Esophagus muscularis mucosa (tissue), 4 donors: ENCODE measurements around the gene ZFYVE27. TPM values are rescaled to one million over a fixed set of nuclear protein-coding genes. Genes with fewer than 3 reads are reported as not detected.

Experiments
- DNase-seq: peaks from one replicate; pipeline ENCODE4 v3.0.0-alpha.2; 2017; ENCODE audit errors: extremely low spot score
- H3K27ac ChIP-seq, 4 donors: fragments of 200-600 bp; sonication (generic); replicated peaks in 1 of 4; 1 replicate in 3 of 4; 2 replicates in 1 of 4; pipeline ENCODE4 v1.5.1; 2016 to 2019; ENCODE audit warnings: mild to moderate bottlenecking in 1 of 4
- H3K27me3 ChIP-seq, 4 donors: fragments of 200-600 bp; sonication (generic); one replicate each; pipeline versions ENCODE4 v1.5.1 to v1.6.0; 2016 to 2019
- H3K36me3 ChIP-seq, 4 donors: fragments of 200-600 bp; sonication (generic); one replicate each; pipeline ENCODE4 v1.5.1; 2016 to 2019
- H3K4me1 ChIP-seq, 4 donors: fragments of 200-600 bp; sonication (generic); one replicate each; pipeline ENCODE4 v1.5.1; 2016 to 2019
- H3K4me3 ChIP-seq, 4 donors: fragments of 200-600 bp; sonication (generic); 1 replicate in 2 of 4; 2 replicates in 2 of 4; pipeline ENCODE4 v1.5.1; 2016 to 2019; ENCODE audit warnings: mild to moderate bottlenecking in 4 of 4, moderate library complexity in 1 of 4
- H3K9me3 ChIP-seq, 4 donors: fragments of 200-600 bp; sonication (generic); 1 replicate in 3 of 4; 2 replicates in 1 of 4; pipeline ENCODE4 v1.5.1; 2016 to 2019
- EP300 ChIP-seq: sonication (generic); formaldehyde crosslinking; IDR thresholded peaks from one replicate; pipeline ENCODE4 v1.6.1; 2017; ENCODE audit warnings: antibody characterized with exemption
- POLR2A ChIP-seq: fragments of 450-650 bp; IDR thresholded peaks from one replicate; pipeline ENCODE4 v1.6.1; 2017; ENCODE audit warnings: antibody characterized with exemption, moderate library complexity, mild to moderate bottlenecking, low read depth
- POLR2AphosphoS5 ChIP-seq, 2 donors: sonication (generic); formaldehyde crosslinking; IDR thresholded peaks; one replicate each; pipeline ENCODE4 v1.6.1; 2017; ENCODE audit warnings: antibody characterized with exemption in 2 of 2
- WGBS: methylation state at CpG from one replicate; pipeline ENCODE4 v1.1.5; 2018; 5-methylcytosine and 5-hydroxymethylcytosine counted together
- intact Hi-C: fragments of 100-400 bp; cut with DNase I; formaldehyde crosslinking; loops from one replicate; pipeline ENCODE4 v1.15.1; 2023
- total RNA-seq, 4 donors: library from RNA; depleted of rRNA; stranded (reverse); fragments of >200 nt; gene quantifications; one replicate each; pipeline versions ENCODE4 v1.1.0 to v1.2.1, GENCODE V29; 2016
- TF ChIP-seq, protein P1 (sequence below), 3 experiments: fragments of 200-600 bp in 2 of 3; fragments of 450-650 bp in 1 of 3; sonication (generic) in 2 of 3; IDR thresholded peaks; one replicate each; pipeline ENCODE4 v1.5.1; 2017 to 2019; ENCODE audit warnings: antibody characterized with exemption in 3 of 3, mild to moderate bottlenecking in 2 of 3, moderate library complexity in 1 of 3

ZFYVE27 gene
- total RNA-seq, 4 donors from 2014 or later = 7.1 to 17.2 (median 16.0) TPM

DNA sequence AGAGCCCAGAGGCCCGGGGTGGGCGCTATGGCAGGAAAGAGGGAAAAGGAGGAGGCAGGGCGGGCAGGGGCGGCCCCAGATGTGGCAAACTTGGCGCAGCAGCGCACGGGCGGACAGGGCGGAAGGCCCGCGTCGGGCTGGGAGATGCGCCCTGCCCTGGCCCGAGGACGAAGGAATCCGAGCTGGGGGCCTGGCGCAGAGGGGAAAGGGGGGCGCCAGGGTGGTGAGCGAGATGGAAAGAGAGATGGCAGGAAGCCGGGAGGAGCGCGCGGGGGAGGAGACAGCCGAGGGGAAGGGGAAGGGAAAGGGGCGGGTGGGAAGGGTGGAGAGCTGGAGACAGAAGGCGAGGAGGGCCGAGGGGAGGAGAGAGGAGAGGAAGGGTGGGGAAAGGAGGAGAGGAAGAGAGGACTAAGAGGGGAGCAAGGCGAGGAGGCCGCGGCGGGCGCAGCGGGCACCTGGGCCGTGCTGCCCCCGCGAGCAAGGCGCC, 23.5 kb upstream of the ZFYVE27 start, which contains the start of gene MARVELD1:
TSS of gene MARVELD1 (plus strand) at position 392 of the 487 bp plus-strand sequence. CDS start 147 bp downstream, outside the sequence.
- intact Hi-C loops = no loop called here
- WGBS = 2% methylated on average over 37 of the region's 37 CpGs

DNA sequence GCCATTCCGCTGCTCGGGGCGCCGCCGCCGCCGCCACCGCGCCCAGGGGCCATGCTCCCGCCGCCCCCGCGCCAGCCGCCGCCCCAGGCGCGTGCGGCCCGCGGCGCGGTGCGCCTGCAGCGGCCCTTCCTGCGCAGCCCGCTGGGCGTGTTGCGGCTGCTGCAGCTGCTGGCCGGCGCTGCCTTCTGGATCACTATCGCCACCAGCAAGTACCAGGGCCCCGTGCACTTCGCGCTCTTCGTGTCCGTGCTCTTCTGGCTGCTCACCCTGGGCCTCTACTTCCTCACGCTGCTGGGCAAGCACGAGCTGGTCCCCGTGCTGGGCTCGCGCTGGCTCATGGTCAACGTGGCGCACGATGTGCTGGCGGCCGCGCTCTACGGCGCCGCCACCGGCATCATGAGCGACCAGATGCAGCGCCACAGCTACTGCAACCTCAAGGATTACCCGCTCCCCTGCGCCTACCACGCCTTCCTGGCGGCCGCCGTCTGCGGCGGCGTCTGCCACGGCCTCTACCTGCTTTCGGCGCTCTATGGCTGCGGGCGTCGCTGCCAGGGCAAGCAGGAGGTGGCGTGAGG, 23.0 kb upstream of the ZFYVE27 start:
- peak; percentile 93 for DNase-seq
- Histone ChIP-seq H3K27me3 (no peaks in the 10 kb centered on the region), H3K27ac (peak overlapping the region; percentile 99 to 100 (median 100)), H3K4me1 (peaks cover 55 to 82% (median 80%) of the 10 kb centered on the region in 4 donors), H3K9me3 (no peaks in the 10 kb centered on the region), H3K36me3 (peaks cover 0 to 20% (median 8%) of the 10 kb centered on the region in 4 donors), H3K4me3 (peak overlapping the region; percentile 74 to 95 (median 91))
- WGBS = 1% methylated on average over 26 of the region's 69 CpGs
- TF ChIP-seq POLR2AphosphoS5 (IDR thresholded peaks at IDR 0.05) (peak in 1 of 2 donors; percentile 62), POLR2A (no peak)
- TF ChIP-seq, protein P1, sequence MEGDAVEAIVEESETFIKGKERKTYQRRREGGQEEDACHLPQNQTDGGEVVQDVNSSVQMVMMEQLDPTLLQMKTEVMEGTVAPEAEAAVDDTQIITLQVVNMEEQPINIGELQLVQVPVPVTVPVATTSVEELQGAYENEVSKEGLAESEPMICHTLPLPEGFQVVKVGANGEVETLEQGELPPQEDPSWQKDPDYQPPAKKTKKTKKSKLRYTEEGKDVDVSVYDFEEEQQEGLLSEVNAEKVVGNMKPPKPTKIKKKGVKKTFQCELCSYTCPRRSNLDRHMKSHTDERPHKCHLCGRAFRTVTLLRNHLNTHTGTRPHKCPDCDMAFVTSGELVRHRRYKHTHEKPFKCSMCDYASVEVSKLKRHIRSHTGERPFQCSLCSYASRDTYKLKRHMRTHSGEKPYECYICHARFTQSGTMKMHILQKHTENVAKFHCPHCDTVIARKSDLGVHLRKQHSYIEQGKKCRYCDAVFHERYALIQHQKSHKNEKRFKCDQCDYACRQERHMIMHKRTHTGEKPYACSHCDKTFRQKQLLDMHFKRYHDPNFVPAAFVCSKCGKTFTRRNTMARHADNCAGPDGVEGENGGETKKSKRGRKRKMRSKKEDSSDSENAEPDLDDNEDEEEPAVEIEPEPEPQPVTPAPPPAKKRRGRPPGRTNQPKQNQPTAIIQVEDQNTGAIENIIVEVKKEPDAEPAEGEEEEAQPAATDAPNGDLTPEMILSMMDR (IDR thresholded peaks at IDR 0.05) = peak in 1 of 3 experiments; percentile 24
- intact Hi-C loops = no loop called here

More for the DNA sequence above, 23.5 kb upstream of the ZFYVE27 start, which contains the start of gene MARVELD1:
- Histone ChIP-seq H3K9me3 (no peaks in the 10 kb centered on the region), H3K4me3 (peak within 1 kb of the TSS; percentile 74 to 95 (median 91)), H3K4me1 (peaks cover 51 to 82% (median 80%) of the 10 kb centered on the region in 4 donors), H3K36me3 (peaks cover 0 to 20% (median 8%) of the 10 kb centered on the region in 4 donors), H3K27ac (peak within 1 kb of the TSS; percentile 99 to 100 (median 100)), H3K27me3 (no peaks in the 10 kb centered on the region)
- peak; percentile 11 for TF ChIP-seq POLR2A
- TF ChIP-seq, protein P1 (IDR thresholded peaks at IDR 0.05) = no peak
- peak; percentile 50 to 88 for TF ChIP-seq POLR2AphosphoS5 (IDR thresholded peaks at IDR 0.05)
- TF ChIP-seq EP300 = no peak
- peak; percentile 94 for DNase-seq

DNA sequence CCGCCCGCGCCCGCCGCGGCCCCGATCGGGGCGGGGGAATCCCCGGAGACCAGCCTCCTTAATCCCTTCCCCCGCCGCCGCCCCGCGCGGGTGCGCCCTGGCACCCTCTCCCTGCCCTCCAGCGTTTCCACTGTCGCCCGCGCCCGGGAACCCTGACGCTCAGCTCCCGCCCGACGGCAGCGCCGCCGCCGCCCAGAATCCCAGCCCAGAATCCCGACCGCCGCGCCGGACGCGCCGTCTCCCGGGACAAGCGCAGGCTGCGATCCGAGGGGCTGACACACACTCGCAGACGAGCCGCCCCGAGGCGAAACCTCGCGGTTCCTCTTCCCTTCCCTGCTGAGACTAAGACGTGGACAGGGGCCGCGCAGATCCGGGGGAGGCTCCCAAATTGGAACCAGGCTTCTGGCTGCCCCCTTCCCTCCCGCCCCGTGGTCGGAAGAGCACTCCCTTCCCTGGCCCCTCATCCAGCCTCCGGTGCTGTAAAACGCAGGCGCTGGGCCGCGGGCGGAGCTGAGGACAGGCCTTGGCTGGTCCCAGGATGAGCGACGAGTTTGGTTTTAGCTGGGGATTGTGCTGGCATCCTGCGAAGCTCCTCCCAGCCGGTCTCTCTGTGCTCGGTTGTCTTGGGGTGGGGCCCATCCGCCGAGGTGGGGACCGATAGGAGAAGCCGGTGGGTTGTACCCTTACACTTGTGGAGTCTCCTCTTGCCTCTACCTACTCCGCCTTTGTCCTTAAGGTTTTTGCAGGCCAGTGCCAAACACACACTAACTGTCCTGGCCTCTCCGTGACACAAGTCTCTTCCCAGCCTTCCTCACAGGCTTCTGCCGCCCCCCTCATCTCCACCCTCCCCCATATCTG, 22.3 kb upstream of the ZFYVE27 start:
- Histone ChIP-seq H3K4me3 (peak overlapping the region; percentile 74 to 95 (median 91)), H3K27ac (peak overlapping the region; percentile 99 to 100 (median 100)), H3K4me1 (peaks cover 55 to 82% (median 80%) of the 10 kb centered on the region in 4 donors), H3K27me3 (no peaks in the 10 kb centered on the region), H3K36me3 (peaks cover 0 to 20% (median 8%) of the 10 kb centered on the region in 4 donors), H3K9me3 (no peaks in the 10 kb centered on the region)
- intact Hi-C loops = no loop called here
- peak; percentile 56 for TF ChIP-seq POLR2A
- TF ChIP-seq EP300 = no peak
- peak; percentile 86 to 96 for TF ChIP-seq POLR2AphosphoS5 (IDR thresholded peaks at IDR 0.05)
- peak; percentile 96 for DNase-seq
- 3% methylated on average over 24 of the region's 74 CpGs for WGBS

- peak overlapping the region; percentile 99 to 100 (median 100) for H3K27ac ChIP-seq
- no peaks in the 10 kb centered on the region for H3K9me3 ChIP-seq
- WGBS = 7% methylated on average over 5 of the region's 8 CpGs
- DNase-seq = peak; percentile 90
- H3K4me3 ChIP-seq = peak overlapping the region; percentile 74 to 95 (median 91)
- H3K36me3 ChIP-seq = peaks cover 0 to 20% (median 8%) of the 10 kb centered on the region in 4 donors
- no peaks in the 10 kb centered on the region for H3K27me3 ChIP-seq
- intact Hi-C loops = no loop called here
- TF ChIP-seq, protein P1 (IDR thresholded peaks at IDR 0.05) = no peak
- TF ChIP-seq EP300 (no peak), POLR2A (no peak), POLR2AphosphoS5 (IDR thresholded peaks at IDR 0.05) (no peak)
- peaks cover 50 to 82% (median 78%) of the 10 kb centered on the region in 4 donors for H3K4me1 ChIP-seq
Observed at GRCh38 chr10:97715259-97715874, 21.6 kb upstream of the ZFYVE27 start.
